ENCODE results near the gene MSL1. TPM values are rescaled to one million over a fixed set of nuclear protein-coding genes. Genes with fewer than 3 reads are reported as not detected.

The MSL1 gene
- total and polyA plus RNA-seq, 2 of the 13 experiments (the other 11 are each of a cell fraction or from before 2014, with no cell fraction given): 63.8 to 88.5 TPM

DNA sequence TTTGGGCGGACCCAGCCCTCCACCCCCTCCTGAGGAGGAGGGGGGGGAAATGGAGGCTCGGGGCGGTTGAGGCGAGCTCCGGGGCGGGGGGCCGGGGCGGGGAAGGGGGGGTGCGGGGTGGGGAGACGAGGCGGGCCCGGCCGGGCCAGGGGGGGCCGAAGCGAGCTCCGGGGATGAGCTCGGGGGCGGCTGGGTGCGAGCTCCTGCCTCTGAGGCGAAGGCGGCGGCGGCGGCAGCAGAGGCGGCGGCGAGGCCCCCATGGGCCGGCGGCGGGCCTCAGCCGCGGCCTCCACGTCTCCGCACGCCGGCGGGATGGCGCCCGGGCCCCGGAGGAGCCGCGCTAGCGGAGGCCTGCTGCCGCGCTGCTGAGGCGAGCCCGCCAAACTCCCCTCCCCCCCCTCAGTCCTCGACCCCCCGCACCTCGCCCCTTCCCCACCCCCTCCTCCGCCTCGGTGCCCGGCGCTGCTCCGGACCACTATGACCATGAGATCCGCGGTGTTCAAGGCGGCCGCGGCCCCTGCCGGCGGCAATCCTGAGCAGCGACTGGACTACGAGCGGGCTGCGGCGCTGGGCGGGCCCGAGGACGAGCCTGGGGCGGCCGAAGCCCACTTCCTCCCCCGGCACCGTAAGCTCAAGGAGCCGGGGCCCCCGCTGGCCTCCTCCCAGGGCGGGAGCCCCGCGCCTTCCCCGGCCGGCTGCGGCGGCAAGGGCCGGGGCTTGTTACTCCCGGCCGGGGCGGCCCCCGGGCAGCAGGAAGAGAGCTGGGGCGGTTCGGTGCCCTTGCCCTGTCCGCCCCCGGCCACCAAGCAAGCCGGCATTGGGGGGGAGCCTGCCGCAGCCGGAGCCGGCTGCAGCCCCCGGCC is 596 bp downstream of the MSL1 start (continued):
- TF ChIP-seq ZNF431 (CRISPR knock-in tag; IDR thresholded peaks at IDR 0.05; ENCODE audit: borderline replicate concordance, low read depth) (0 out of 2 replicates have a peak, but pooled peaks have one; percentile 30), ZNF792 (CRISPR knock-in tag; IDR thresholded peaks at IDR 0.05) (no peak), NKX3-1 (CRISPR knock-in tag; IDR thresholded peaks at IDR 0.05) (no peak), ZNF773 (CRISPR knock-in tag; IDR thresholded peaks at IDR 0.05; ENCODE audit: borderline replicate concordance) (no peak), ZNF850 (CRISPR knock-in tag; conservative IDR thresholded peaks at IDR 0.05) (0 out of 2 replicates have a peak, but pooled peaks have one; percentile 57), MED1 (CRISPR knock-in tag; IDR thresholded peaks at IDR 0.05) (no peak), PRMT3 (CRISPR knock-in tag; IDR thresholded peaks at IDR 0.05; ENCODE audit: borderline replicate concordance, low read depth) (no peak), BRD4 (CRISPR knock-in tag; IDR thresholded peaks at IDR 0.05) (no peak), SMARCE1 (IDR thresholded peaks at IDR 0.05; ENCODE audit: borderline replicate concordance) (no peak), HCFC1 (IDR thresholded peaks at IDR 0.05; ENCODE audit: low read depth, low read length) (no peak), GFI1 (CRISPR knock-in tag; IDR thresholded peaks at IDR 0.05; ENCODE audit: borderline replicate concordance) (no peak), RAD21 (CRISPR knock-in tag; IDR thresholded peaks at IDR 0.05) (no peak; the same call in none of the 2 replicates), TBX2 (CRISPR knock-in tag; IDR thresholded peaks at IDR 0.05; ENCODE audit: borderline replicate concordance) (no peak; the same call in 1 of the 2 replicates), ZNF768 (CRISPR knock-in tag; IDR thresholded peaks at IDR 0.05) (peak; percentile 54; the same call in 1 of the 2 replicates), MXI1 (IDR thresholded peaks at IDR 0.05; ENCODE audit: borderline replicate concordance, low read depth, low read length) (0 out of 3 replicates have a peak, but pooled peaks have one; percentile 11), PTBP1 (IDR thresholded peaks at IDR 0.05; ENCODE audit: low read depth, low read length, poor library complexity, severe bottlenecking) (no peak)
- TF ChIP-seq, protein P1, sequence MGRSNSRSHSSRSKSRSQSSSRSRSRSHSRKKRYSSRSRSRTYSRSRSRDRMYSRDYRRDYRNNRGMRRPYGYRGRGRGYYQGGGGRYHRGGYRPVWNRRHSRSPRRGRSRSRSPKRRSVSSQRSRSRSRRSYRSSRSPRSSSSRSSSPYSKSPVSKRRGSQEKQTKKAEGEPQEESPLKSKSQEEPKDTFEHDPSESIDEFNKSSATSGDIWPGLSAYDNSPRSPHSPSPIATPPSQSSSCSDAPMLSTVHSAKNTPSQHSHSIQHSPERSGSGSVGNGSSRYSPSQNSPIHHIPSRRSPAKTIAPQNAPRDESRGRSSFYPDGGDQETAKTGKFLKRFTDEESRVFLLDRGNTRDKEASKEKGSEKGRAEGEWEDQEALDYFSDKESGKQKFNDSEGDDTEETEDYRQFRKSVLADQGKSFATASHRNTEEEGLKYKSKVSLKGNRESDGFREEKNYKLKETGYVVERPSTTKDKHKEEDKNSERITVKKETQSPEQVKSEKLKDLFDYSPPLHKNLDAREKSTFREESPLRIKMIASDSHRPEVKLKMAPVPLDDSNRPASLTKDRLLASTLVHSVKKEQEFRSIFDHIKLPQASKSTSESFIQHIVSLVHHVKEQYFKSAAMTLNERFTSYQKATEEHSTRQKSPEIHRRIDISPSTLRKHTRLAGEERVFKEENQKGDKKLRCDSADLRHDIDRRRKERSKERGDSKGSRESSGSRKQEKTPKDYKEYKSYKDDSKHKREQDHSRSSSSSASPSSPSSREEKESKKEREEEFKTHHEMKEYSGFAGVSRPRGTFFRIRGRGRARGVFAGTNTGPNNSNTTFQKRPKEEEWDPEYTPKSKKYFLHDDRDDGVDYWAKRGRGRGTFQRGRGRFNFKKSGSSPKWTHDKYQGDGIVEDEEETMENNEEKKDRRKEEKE (IDR thresholded peaks at IDR 0.05): no peak
- TF ChIP-seq, protein P2, sequence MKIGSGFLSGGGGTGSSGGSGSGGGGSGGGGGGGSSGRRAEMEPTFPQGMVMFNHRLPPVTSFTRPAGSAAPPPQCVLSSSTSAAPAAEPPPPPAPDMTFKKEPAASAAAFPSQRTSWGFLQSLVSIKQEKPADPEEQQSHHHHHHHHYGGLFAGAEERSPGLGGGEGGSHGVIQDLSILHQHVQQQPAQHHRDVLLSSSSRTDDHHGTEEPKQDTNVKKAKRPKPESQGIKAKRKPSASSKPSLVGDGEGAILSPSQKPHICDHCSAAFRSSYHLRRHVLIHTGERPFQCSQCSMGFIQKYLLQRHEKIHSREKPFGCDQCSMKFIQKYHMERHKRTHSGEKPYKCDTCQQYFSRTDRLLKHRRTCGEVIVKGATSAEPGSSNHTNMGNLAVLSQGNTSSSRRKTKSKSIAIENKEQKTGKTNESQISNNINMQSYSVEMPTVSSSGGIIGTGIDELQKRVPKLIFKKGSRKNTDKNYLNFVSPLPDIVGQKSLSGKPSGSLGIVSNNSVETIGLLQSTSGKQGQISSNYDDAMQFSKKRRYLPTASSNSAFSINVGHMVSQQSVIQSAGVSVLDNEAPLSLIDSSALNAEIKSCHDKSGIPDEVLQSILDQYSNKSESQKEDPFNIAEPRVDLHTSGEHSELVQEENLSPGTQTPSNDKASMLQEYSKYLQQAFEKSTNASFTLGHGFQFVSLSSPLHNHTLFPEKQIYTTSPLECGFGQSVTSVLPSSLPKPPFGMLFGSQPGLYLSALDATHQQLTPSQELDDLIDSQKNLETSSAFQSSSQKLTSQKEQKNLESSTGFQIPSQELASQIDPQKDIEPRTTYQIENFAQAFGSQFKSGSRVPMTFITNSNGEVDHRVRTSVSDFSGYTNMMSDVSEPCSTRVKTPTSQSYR (CRISPR knock-in tag; IDR thresholded peaks at IDR 0.05; ENCODE audit: borderline replicate concordance): 0 out of 2 replicates have a peak, but pooled peaks have one; percentile 25
- TF ChIP-seq, protein P3, sequence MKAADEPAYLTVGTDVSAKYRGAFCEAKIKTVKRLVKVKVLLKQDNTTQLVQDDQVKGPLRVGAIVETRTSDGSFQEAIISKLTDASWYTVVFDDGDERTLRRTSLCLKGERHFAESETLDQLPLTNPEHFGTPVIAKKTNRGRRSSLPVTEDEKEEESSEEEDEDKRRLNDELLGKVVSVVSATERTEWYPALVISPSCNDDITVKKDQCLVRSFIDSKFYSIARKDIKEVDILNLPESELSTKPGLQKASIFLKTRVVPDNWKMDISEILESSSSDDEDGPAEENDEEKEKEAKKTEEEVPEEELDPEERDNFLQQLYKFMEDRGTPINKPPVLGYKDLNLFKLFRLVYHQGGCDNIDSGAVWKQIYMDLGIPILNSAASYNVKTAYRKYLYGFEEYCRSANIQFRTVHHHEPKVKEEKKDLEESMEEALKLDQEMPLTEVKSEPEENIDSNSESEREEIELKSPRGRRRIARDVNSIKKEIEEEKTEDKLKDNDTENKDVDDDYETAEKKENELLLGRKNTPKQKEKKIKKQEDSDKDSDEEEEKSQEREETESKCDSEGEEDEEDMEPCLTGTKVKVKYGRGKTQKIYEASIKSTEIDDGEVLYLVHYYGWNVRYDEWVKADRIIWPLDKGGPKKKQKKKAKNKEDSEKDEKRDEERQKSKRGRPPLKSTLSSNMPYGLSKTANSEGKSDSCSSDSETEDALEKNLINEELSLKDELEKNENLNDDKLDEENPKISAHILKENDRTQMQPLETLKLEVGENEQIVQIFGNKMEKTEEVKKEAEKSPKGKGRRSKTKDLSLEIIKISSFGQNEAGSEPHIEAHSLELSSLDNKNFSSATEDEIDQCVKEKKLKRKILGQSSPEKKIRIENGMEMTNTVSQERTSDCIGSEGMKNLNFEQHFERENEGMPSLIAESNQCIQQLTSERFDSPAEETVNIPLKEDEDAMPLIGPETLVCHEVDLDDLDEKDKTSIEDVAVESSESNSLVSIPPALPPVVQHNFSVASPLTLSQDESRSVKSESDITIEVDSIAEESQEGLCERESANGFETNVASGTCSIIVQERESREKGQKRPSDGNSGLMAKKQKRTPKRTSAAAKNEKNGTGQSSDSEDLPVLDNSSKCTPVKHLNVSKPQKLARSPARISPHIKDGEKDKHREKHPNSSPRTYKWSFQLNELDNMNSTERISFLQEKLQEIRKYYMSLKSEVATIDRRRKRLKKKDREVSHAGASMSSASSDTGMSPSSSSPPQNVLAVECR (CRISPR knock-in tag; IDR thresholded peaks at IDR 0.05; ENCODE audit: borderline replicate concordance): 0 out of 2 replicates have a peak, but pooled peaks have one; percentile 8
